GM10248 (cell line): ENCODE data around the gene ILKAP.

Experiments
- CTCF ChIA-PET: fragments of 300-600 bp; sonication (Branson Sonifier 250); formaldehyde crosslinking; extraction: SDS; loops from one replicate; lab custom pipeline; 2021; ENCODE audit warnings: antibody characterized with exemption; lab: Yijun Ruan, JAX
- POLR2A ChIA-PET: fragments of 350-650 bp; sonication (Branson Sonifier 250); formaldehyde crosslinking; extraction: SDS; loops from one replicate; lab custom pipeline; 2020; ENCODE audit warnings: antibody characterized with exemption; lab: Yijun Ruan, JAX
- DNase-seq: peaks from one replicate; pipeline ENCODE4 v3.0.0; 2012; ENCODE audit errors: extremely low spot score
- TF ChIP-seq, protein P1 (sequence below): IDR thresholded peaks from 2 replicates; pipeline ENCODE4 v1.5.1; 2012; ENCODE audit warnings: mild to moderate bottlenecking, low read depth; ENCODE audit errors: extremely low read depth, missing control alignments, control extremely low read depth

Gene ILKAP

GRCh38 chr2:238140721-238141540 lies 62.6 kb downstream of the ILKAP start:
- TF ChIP-seq, protein P1, sequence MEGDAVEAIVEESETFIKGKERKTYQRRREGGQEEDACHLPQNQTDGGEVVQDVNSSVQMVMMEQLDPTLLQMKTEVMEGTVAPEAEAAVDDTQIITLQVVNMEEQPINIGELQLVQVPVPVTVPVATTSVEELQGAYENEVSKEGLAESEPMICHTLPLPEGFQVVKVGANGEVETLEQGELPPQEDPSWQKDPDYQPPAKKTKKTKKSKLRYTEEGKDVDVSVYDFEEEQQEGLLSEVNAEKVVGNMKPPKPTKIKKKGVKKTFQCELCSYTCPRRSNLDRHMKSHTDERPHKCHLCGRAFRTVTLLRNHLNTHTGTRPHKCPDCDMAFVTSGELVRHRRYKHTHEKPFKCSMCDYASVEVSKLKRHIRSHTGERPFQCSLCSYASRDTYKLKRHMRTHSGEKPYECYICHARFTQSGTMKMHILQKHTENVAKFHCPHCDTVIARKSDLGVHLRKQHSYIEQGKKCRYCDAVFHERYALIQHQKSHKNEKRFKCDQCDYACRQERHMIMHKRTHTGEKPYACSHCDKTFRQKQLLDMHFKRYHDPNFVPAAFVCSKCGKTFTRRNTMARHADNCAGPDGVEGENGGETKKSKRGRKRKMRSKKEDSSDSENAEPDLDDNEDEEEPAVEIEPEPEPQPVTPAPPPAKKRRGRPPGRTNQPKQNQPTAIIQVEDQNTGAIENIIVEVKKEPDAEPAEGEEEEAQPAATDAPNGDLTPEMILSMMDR: no peak
- CTCF ChIA-PET: interaction anchor here (0.7 to 1.6 kb wide), 3 partner anchors 7 to 53 kb away, joined by 3 read pairs; no protein-coding TSS in a partner anchor
- no peak for DNase-seq
- POLR2A ChIA-PET: no interaction called here

GRCh38 chr2:238140040-238140439 lies 63.5 kb downstream of the ILKAP start:
- ChIA-PET POLR2A (no interaction called here), CTCF (interaction anchor here (0.7 to 2.9 kb wide), 6 partner anchors 15 to 217 kb away, joined by 3 to 9 read pairs (median 4); no protein-coding TSS in a partner anchor)
- TF ChIP-seq, protein P1: no peak
- no peak for DNase-seq

DNA sequence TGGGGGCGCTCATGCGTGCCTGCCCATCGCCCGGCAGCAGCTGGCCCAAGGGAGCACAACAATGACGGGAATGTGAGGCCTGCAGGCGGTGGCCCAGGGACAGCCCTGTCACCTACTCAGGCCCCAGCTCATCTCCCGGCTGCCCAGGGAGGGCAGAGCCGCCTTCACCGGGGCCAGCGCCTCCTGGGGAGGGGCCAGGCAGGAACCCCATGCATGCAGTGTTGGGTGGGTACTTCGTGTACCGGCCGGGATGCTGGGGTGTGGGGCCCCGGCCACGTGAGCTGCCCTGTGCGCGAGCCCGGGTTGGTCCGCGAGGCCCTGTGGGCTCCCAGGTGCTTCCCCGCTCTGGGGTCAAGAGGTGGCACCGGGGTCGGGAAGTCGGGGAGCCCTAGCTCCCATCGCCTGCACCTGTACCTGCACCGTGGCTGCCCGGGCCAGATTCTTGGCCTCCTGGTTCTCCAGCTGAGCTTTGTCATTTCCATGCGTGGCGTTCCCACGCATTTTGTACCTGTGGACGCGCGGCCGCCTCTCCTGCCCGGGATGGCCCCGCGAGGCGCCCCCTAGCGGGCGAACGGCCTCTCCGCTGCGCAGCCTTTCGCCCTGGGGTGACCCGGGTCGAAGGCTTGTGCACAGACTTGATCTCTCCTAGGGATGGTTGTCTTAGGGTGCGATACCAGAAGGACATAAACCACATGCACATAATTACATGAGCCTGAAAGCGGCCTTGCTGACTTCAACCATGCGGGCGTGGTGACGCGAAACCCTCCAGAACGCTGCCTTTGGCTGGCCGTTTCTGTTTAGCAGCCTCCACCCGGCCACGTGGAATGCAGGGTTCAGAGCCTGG lies 64.1 kb downstream of the ILKAP start:
- peak; percentile 75 for DNase-seq
- TF ChIP-seq, protein P1: peak; percentile 86
- ChIA-PET CTCF (interaction anchor here (0.6 to 2.9 kb wide), 20 partner anchors 8 to 267 kb away, joined by 3 to 9 read pairs (median 4); no protein-coding TSS in a partner anchor), POLR2A (no interaction called here)

GRCh38 chr2:238138331-238139195 lies 64.9 kb downstream of the ILKAP start, which contains the start of gene KLHL30:
TSS of gene KLHL30 (plus strand) at chr2:238138668. CDS start at chr2:238140755, 2,087 bp downstream.
- TF ChIP-seq, protein P1: no peak
- POLR2A ChIA-PET: no interaction called here

GRCh38 chr2:238137885-238138284 lies 65.6 kb downstream of the ILKAP start:
- CTCF ChIA-PET: interaction anchor here (1.3 to 2.9 kb wide), 3 partner anchors 8 to 215 kb away, joined by 4 to 8 read pairs (median 5); no protein-coding TSS in a partner anchor
- POLR2A ChIA-PET: no interaction called here
- TF ChIP-seq, protein P1: no peak
- no peak for DNase-seq

More at GRCh38 chr2:238138331-238139195, 64.9 kb downstream of the ILKAP start, which contains the start of gene KLHL30:
- CTCF ChIA-PET: interaction anchor here (0.6 to 2.9 kb wide), 20 partner anchors 7 to 266 kb away, joined by 3 to 9 read pairs (median 4); no protein-coding TSS in a partner anchor
- DNase-seq: no peak
